ENCODE results near the gene SMAD4.

GRCh38 chr18:51025512-51025911 is 4.5 kb upstream of the SMAD4 start:
- TF ChIP-seq YY1 (IDR thresholded peaks at IDR 0.05; ENCODE audit: insufficient read depth, insufficient read length) (no peak), ZNF274 (IDR thresholded peaks at IDR 0.05; ENCODE audit: low read depth, low read length) (no peak), SUZ12 (IDR thresholded peaks at IDR 0.05; ENCODE audit: extremely low read depth, insufficient read depth, insufficient read length) (no peak)
